Chondrocyte (in vitro differentiated cells): ENCODE results near the gene SNCB. TPM values are rescaled to one million over a fixed set of nuclear protein-coding genes. Genes with fewer than 3 reads are reported as not detected.

Experiments
- DNase-seq: peaks from one replicate; pipeline ENCODE4 v3.0.0; 2021; ENCODE audit warnings: mixed read lengths, low spot score
- H3K27ac Mint-ChIP-seq: one replicate; pipeline ENCODE4 v1.8.0; 2021; ENCODE audit warnings: mild to moderate bottlenecking, moderate library complexity, mixed read lengths; ENCODE audit not compliant: unreplicated experiment
- H3K27me3 Mint-ChIP-seq: 2 replicates; pipeline ENCODE4 v1.8.0; 2021; ENCODE audit warnings: low read depth, mixed read lengths
- H3K36me3 Mint-ChIP-seq: 2 replicates; pipeline ENCODE4 v1.8.0; 2021; ENCODE audit warnings: low read depth, mixed read lengths
- H3K4me1 Mint-ChIP-seq: 2 replicates; pipeline ENCODE4 v1.8.0; 2021; ENCODE audit warnings: low read depth, mild to moderate bottlenecking, mixed read lengths
- H3K4me3 Mint-ChIP-seq: one replicate; pipeline ENCODE4 v1.8.0; 2021; ENCODE audit warnings: mild to moderate bottlenecking, moderate library complexity, mixed read lengths; ENCODE audit not compliant: unreplicated experiment
- H3K9me3 Mint-ChIP-seq: 2 replicates; pipeline ENCODE4 v1.8.0; 2021; ENCODE audit warnings: low read depth, mixed read lengths
- CTCF ChIP-seq: fragments of 200-600 bp; sonication (generic); IDR thresholded peaks from 2 replicates; pipeline ENCODE4 v1.5.0; 2021; ENCODE audit warnings: antibody characterized with exemption, mild to moderate bottlenecking, moderate library complexity
- total RNA-seq: library from RNA; stranded (reverse); gene quantifications from 3 replicates; pipeline ENCODE4 v1.2.1, GENCODE V29; 2021

Gene SNCB
- total RNA-seq, 1 donor from 2014 or later: 0.45 TPM

DNA sequence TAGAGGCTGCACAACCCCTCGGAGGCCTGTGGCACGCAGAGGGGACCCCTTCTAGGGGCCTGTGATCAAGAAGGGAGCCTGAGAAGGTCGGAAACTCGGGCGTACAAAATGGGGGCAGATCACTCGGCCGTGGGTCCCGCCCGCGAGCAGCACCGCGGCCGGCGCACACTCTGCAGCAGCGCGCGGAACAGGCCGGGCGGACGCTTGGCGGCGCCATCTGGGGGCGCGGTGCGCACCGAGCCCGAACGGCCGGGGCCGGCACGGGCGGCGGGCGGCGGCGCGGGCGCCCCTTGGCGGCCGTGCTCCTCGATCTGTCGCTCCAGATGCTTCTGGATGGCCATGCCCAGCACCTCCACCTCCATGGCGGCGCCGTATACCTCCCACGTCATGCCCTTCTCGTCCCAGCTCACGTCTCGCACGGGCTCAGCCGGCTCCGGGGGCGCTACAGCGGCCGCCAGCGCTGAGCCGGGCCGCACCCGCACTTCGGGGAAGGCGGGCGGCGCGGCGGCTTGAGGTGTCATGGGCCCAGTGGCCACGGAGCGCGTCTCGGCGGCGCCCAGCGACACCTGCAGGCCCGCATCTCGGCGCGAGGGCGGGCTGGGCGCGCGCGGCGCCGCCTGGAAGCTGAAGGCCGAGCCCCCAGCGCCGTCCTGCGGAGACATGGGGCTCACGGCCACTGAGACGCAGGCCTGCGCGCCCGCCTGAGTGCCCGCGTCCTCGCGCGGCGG is 33.5 kb downstream of the SNCB start:
- no peaks in the 10 kb centered on the region for H3K36me3 Mint-ChIP-seq
- peak; percentile 26 for TF ChIP-seq CTCF
- no peaks in the 10 kb centered on the region for H3K9me3 Mint-ChIP-seq
- H3K27ac Mint-ChIP-seq: no peak overlapping the region
- no peak for DNase-seq
- H3K4me3 Mint-ChIP-seq: no peak overlapping the region
- H3K27me3 Mint-ChIP-seq: no peaks in the 10 kb centered on the region
- H3K4me1 Mint-ChIP-seq: no peaks in the 10 kb centered on the region

DNA sequence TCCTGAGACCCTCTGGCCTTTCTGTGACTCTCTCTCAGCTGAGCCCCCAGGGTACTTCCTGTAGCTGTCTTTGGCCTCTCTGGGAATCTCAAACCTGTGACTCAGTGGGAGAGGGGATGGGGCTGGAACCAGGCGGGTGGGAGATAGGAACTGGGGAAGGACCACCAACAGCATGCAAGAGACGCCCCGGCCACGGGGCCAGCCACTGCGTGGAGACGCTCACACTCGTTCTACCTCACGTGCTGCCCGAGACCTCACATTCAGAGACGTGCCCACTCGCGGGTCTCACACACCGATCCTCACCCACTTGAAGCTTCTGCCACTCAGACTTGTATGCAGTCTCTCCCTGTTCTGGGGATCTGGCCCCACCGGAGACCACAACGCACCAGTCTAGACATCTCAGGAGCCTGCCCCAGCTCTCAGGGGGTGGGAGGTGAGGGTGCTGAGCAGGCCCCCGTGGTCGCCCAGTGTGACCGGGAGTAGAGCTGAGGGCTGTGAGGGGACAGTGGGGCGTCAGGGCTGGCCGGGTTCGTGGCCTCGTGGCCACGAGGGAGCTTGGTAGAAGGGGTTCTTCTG is 34.2 kb downstream of the SNCB start:
- Mint-ChIP-seq H3K27me3 (no peaks in the 10 kb centered on the region), H3K4me3 (no peak overlapping the region), H3K4me1 (no peaks in the 10 kb centered on the region), H3K27ac (no peak overlapping the region), H3K36me3 (no peaks in the 10 kb centered on the region), H3K9me3 (no peaks in the 10 kb centered on the region)
- DNase-seq: no peak
- no peak for TF ChIP-seq CTCF

DNA sequence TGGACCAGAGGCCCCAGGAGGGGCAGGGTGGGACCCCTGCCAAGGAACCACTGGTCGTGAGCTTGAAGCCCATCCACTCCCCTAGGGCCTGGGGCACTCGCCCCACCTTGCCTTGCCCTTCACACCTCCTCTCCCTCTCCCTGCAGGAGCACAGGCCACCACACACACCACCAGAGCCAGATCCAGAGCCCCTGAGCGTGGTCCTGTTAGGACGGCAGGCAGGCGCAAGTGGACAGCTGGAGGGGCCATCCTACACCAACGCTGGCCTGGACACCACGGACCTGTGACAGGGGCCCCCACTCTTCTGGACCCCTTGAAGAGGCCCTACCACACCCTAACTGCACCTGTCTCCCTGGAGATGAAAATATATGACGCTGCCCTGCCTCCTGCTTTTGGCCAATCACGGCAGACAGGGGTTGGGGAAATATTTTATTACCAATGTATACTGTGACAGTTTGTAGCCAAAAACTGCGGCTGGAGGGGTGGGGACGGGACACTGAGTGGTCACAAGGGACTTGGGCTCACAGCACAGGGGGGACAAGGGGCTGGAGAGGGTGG is 34.9 kb downstream of the SNCB start:
- no peaks in the 10 kb centered on the region for H3K27me3 Mint-ChIP-seq
- H3K4me1 Mint-ChIP-seq: no peaks in the 10 kb centered on the region
- H3K36me3 Mint-ChIP-seq: no peaks in the 10 kb centered on the region
- H3K9me3 Mint-ChIP-seq: no peaks in the 10 kb centered on the region
- no peak for TF ChIP-seq CTCF
- no peak overlapping the region for H3K27ac Mint-ChIP-seq
- no peak for DNase-seq
- H3K4me3 Mint-ChIP-seq: no peak overlapping the region

DNA sequence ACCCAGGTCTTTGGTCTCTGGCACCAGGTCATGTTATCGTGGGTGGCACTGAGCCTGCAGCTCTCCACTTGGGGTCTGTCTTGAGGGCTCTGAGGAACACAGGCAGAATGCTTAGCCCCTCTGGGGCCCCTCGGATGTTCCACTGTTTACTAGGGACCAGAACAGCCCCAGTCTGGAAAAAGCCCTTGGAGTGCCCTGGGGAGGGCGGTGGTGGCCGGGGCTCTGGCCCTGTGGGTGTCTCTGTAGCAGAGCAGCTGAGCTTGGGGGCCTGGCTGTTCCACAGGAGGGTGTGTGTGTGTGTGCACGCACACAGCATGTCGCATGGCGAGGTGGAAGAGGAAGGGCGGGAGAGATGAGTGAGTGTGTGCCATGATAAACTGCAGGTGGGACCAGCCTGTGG is 35.8 kb downstream of the SNCB start:
- H3K27ac Mint-ChIP-seq: no peak overlapping the region
- no peaks in the 10 kb centered on the region for H3K4me1 Mint-ChIP-seq
- H3K9me3 Mint-ChIP-seq: no peaks in the 10 kb centered on the region
- DNase-seq: no peak
- no peak for TF ChIP-seq CTCF
- H3K36me3 Mint-ChIP-seq: no peaks in the 10 kb centered on the region
- no peaks in the 10 kb centered on the region for H3K27me3 Mint-ChIP-seq
- no peak overlapping the region for H3K4me3 Mint-ChIP-seq

GRCh38 chr5:176593273-176593869 is 37.0 kb downstream of the SNCB start:
- Mint-ChIP-seq H3K27ac (no peak overlapping the region), H3K9me3 (no peaks in the 10 kb centered on the region), H3K27me3 (peaks cover 2% of the 10 kb centered on the region), H3K4me3 (no peak overlapping the region), H3K36me3 (no peaks in the 10 kb centered on the region), H3K4me1 (no peaks in the 10 kb centered on the region)
- DNase-seq: no peak
- no peak for TF ChIP-seq CTCF
